T-helper 1 cell treated with Interleukin-12 subunit alpha and Interleukin-12 subunit beta and Interleukin-4 antibody, amounts not matched to agents 30 μg/mL and 1 μg/mL, for 36 hours (primary cell): ENCODE results near the gene FRMD6.

Experiments
- H3K27ac Mint-ChIP-seq: one replicate; pipeline ENCODE4 v1.8.0; 2021; ENCODE audit warnings: mild to moderate bottlenecking, mixed read lengths
- H3K27me3 Mint-ChIP-seq: one replicate; pipeline ENCODE4 v1.8.0; 2021; ENCODE audit warnings: low read depth, mixed read lengths
- H3K36me3 Mint-ChIP-seq: one replicate; pipeline ENCODE4 v1.8.0; 2021; ENCODE audit warnings: low read depth, mixed read lengths
- H3K4me1 Mint-ChIP-seq: one replicate; pipeline ENCODE4 v1.8.0; 2021; ENCODE audit warnings: low read depth, mixed read lengths
- H3K4me3 Mint-ChIP-seq: one replicate; pipeline ENCODE4 v1.8.0; 2021; ENCODE audit warnings: mild to moderate bottlenecking, moderate library complexity, mixed read lengths
- H3K9me3 Mint-ChIP-seq: one replicate; pipeline ENCODE4 v1.8.0; 2021; ENCODE audit warnings: mixed read lengths

Gene FRMD6

GRCh38 chr14:51666826-51667225 is 15.1 kb downstream of the FRMD6 start:
- no peak overlapping the region for H3K27ac Mint-ChIP-seq
- H3K4me3 Mint-ChIP-seq = no peak overlapping the region
- H3K9me3 Mint-ChIP-seq = peaks cover 3% of the 10 kb centered on the region
- H3K27me3 Mint-ChIP-seq = peaks cover 4% of the 10 kb centered on the region
- H3K36me3 Mint-ChIP-seq = peaks cover 2% of the 10 kb centered on the region
- H3K4me1 Mint-ChIP-seq = no peaks in the 10 kb centered on the region

- peaks cover 3% of the 10 kb centered on the region for H3K9me3 Mint-ChIP-seq
- no peaks in the 10 kb centered on the region for H3K4me1 Mint-ChIP-seq
- H3K36me3 Mint-ChIP-seq = no peaks in the 10 kb centered on the region
- H3K27me3 Mint-ChIP-seq = peaks cover 4% of the 10 kb centered on the region
- H3K4me3 Mint-ChIP-seq = no peak overlapping the region
- no peak overlapping the region for H3K27ac Mint-ChIP-seq
Observed at GRCh38 chr14:51668870-51669269, 17.2 kb downstream of the FRMD6 start.

- Mint-ChIP-seq H3K27me3 (no peaks in the 10 kb centered on the region), H3K36me3 (no peaks in the 10 kb centered on the region), H3K4me1 (no peaks in the 10 kb centered on the region), H3K4me3 (no peak overlapping the region), H3K9me3 (no peaks in the 10 kb centered on the region), H3K27ac (no peak overlapping the region)
Observed at GRCh38 chr14:51674294-51675002, 22.7 kb downstream of the FRMD6 start.

- Mint-ChIP-seq H3K27ac (no peak overlapping the region), H3K27me3 (no peaks in the 10 kb centered on the region), H3K9me3 (no peaks in the 10 kb centered on the region), H3K4me3 (no peak overlapping the region), H3K36me3 (no peaks in the 10 kb centered on the region), H3K4me1 (no peaks in the 10 kb centered on the region)
Observed at GRCh38 chr14:51676549-51676948, 24.8 kb downstream of the FRMD6 start.

- no peak overlapping the region for H3K27ac Mint-ChIP-seq
- no peaks in the 10 kb centered on the region for H3K9me3 Mint-ChIP-seq
- H3K36me3 Mint-ChIP-seq = no peaks in the 10 kb centered on the region
- H3K4me1 Mint-ChIP-seq = no peaks in the 10 kb centered on the region
- no peak overlapping the region for H3K4me3 Mint-ChIP-seq
- no peaks in the 10 kb centered on the region for H3K27me3 Mint-ChIP-seq
Observed at GRCh38 chr14:51677266-51677665, 25.6 kb downstream of the FRMD6 start.

GRCh38 chr14:51677738-51678137 is 26.0 kb downstream of the FRMD6 start:
- Mint-ChIP-seq H3K9me3 (no peaks in the 10 kb centered on the region), H3K27ac (no peak overlapping the region), H3K36me3 (no peaks in the 10 kb centered on the region), H3K27me3 (no peaks in the 10 kb centered on the region), H3K4me1 (no peaks in the 10 kb centered on the region), H3K4me3 (no peak overlapping the region)

GRCh38 chr14:51680031-51680430 is 28.3 kb downstream of the FRMD6 start:
- Mint-ChIP-seq H3K9me3 (no peaks in the 10 kb centered on the region), H3K27ac (no peak overlapping the region), H3K27me3 (no peaks in the 10 kb centered on the region), H3K4me3 (no peak overlapping the region), H3K4me1 (no peaks in the 10 kb centered on the region), H3K36me3 (no peaks in the 10 kb centered on the region)

GRCh38 chr14:51681411-51681810 is 29.7 kb downstream of the FRMD6 start:
- Mint-ChIP-seq H3K4me3 (no peak overlapping the region), H3K36me3 (no peaks in the 10 kb centered on the region), H3K9me3 (no peaks in the 10 kb centered on the region), H3K4me1 (no peaks in the 10 kb centered on the region), H3K27me3 (no peaks in the 10 kb centered on the region), H3K27ac (no peak overlapping the region)

- Mint-ChIP-seq H3K27me3 (no peaks in the 10 kb centered on the region), H3K9me3 (no peaks in the 10 kb centered on the region), H3K4me1 (no peaks in the 10 kb centered on the region), H3K27ac (no peak overlapping the region), H3K36me3 (no peaks in the 10 kb centered on the region), H3K4me3 (no peak overlapping the region)
Observed at GRCh38 chr14:51682411-51682810, 30.7 kb downstream of the FRMD6 start.

- H3K9me3 Mint-ChIP-seq = no peaks in the 10 kb centered on the region
- no peak overlapping the region for H3K27ac Mint-ChIP-seq
- H3K36me3 Mint-ChIP-seq = no peaks in the 10 kb centered on the region
- no peaks in the 10 kb centered on the region for H3K27me3 Mint-ChIP-seq
- H3K4me1 Mint-ChIP-seq = no peaks in the 10 kb centered on the region
- H3K4me3 Mint-ChIP-seq = no peak overlapping the region
Observed at GRCh38 chr14:51684760-51685159, 33.0 kb downstream of the FRMD6 start.

GRCh38 chr14:51691176-51691575 is 39.5 kb downstream of the FRMD6 start:
- Mint-ChIP-seq H3K36me3 (no peaks in the 10 kb centered on the region), H3K9me3 (no peaks in the 10 kb centered on the region), H3K4me3 (no peak overlapping the region), H3K4me1 (no peaks in the 10 kb centered on the region), H3K27ac (no peak overlapping the region), H3K27me3 (no peaks in the 10 kb centered on the region)

- H3K4me3 Mint-ChIP-seq = no peak overlapping the region
- no peaks in the 10 kb centered on the region for H3K27me3 Mint-ChIP-seq
- no peak overlapping the region for H3K27ac Mint-ChIP-seq
- no peaks in the 10 kb centered on the region for H3K4me1 Mint-ChIP-seq
- H3K36me3 Mint-ChIP-seq = no peaks in the 10 kb centered on the region
- no peaks in the 10 kb centered on the region for H3K9me3 Mint-ChIP-seq
Observed at GRCh38 chr14:51692646-51693045, 40.9 kb downstream of the FRMD6 start.

GRCh38 chr14:51697848-51698247 is 46.1 kb downstream of the FRMD6 start:
- Mint-ChIP-seq H3K27ac (no peak overlapping the region), H3K9me3 (no peaks in the 10 kb centered on the region), H3K27me3 (no peaks in the 10 kb centered on the region), H3K36me3 (no peaks in the 10 kb centered on the region), H3K4me1 (no peaks in the 10 kb centered on the region), H3K4me3 (no peak overlapping the region)

GRCh38 chr14:51701951-51702350 is 50.2 kb downstream of the FRMD6 start:
- Mint-ChIP-seq H3K4me1 (no peaks in the 10 kb centered on the region), H3K27me3 (no peaks in the 10 kb centered on the region), H3K27ac (no peak overlapping the region), H3K4me3 (no peak overlapping the region), H3K9me3 (no peaks in the 10 kb centered on the region), H3K36me3 (no peaks in the 10 kb centered on the region)

- Mint-ChIP-seq H3K9me3 (no peaks in the 10 kb centered on the region), H3K4me3 (no peak overlapping the region), H3K27ac (no peak overlapping the region), H3K4me1 (no peaks in the 10 kb centered on the region), H3K36me3 (no peaks in the 10 kb centered on the region), H3K27me3 (no peaks in the 10 kb centered on the region)
Observed at GRCh38 chr14:51703787-51704186, 52.1 kb downstream of the FRMD6 start.

GRCh38 chr14:51704545-51704944 is 52.8 kb downstream of the FRMD6 start:
- no peaks in the 10 kb centered on the region for H3K27me3 Mint-ChIP-seq
- H3K9me3 Mint-ChIP-seq = no peaks in the 10 kb centered on the region
- H3K36me3 Mint-ChIP-seq = no peaks in the 10 kb centered on the region
- no peaks in the 10 kb centered on the region for H3K4me1 Mint-ChIP-seq
- no peak overlapping the region for H3K27ac Mint-ChIP-seq
- no peak overlapping the region for H3K4me3 Mint-ChIP-seq
